PC-3 (cell line): ENCODE measurements around the gene ANKDD1A.

Experiments
- EZH2 ChIP-seq: fragments of 300-600 bp; sonication (generic); IDR thresholded peaks from one replicate; pipeline ENCODE4 v1.6.1; 2017; ENCODE audit warnings: antibody characterized with exemption, mild to moderate bottlenecking, low read length; ENCODE audit not compliant: unreplicated experiment
- EZH2phosphoT487 ChIP-seq: fragments of 300-600 bp; sonication (generic); IDR thresholded peaks from 2 replicates; pipeline ENCODE4 v1.6.1; 2018; ENCODE audit warnings: mild to moderate bottlenecking, antibody characterized with exemption, low read length, borderline replicate concordance
- TF ChIP-seq, protein P1 (sequence below): fragments of 300-600 bp; sonication (generic); conservative IDR thresholded peaks from 2 replicates; pipeline ENCODE4 v1.5.1; 2017; ENCODE audit warnings: antibody characterized with exemption, low read depth, mild to moderate bottlenecking, low read length

DNA sequence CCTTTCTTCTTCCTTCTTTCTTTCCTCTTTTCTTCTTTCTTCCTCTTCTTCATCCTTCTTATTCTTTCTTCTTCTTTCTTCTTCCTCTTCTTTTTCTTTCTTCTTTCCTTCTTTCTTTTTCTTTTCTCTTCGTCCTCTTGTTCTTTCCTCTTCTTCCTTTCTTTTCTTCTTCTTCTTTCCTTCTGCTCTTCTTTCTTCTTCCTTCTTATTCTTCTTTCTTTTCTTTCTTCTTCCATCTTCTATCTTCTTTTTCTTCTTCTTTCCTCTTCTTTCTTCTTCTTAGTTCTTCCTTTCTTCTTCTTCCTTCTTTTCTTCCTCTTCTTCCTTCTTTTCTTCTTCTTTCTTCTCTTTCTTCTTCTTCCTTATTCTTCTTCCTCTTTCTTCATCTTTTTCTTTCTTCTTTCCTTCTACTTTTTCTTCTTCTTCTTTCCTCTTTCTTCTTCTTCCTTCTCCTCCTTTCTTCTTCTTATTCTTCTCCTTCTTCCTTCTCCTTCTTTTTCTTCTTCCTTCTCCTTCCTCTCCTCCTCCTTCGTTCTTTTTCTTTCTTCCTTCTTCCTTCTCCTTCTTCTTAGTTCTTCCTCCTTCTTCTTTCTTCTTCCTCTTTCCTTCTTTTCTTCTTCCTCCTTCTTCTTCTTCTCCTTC lies 40.2 kb downstream of the ANKDD1A start:
- TF ChIP-seq, protein P1, sequence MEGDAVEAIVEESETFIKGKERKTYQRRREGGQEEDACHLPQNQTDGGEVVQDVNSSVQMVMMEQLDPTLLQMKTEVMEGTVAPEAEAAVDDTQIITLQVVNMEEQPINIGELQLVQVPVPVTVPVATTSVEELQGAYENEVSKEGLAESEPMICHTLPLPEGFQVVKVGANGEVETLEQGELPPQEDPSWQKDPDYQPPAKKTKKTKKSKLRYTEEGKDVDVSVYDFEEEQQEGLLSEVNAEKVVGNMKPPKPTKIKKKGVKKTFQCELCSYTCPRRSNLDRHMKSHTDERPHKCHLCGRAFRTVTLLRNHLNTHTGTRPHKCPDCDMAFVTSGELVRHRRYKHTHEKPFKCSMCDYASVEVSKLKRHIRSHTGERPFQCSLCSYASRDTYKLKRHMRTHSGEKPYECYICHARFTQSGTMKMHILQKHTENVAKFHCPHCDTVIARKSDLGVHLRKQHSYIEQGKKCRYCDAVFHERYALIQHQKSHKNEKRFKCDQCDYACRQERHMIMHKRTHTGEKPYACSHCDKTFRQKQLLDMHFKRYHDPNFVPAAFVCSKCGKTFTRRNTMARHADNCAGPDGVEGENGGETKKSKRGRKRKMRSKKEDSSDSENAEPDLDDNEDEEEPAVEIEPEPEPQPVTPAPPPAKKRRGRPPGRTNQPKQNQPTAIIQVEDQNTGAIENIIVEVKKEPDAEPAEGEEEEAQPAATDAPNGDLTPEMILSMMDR: no peak
- TF ChIP-seq EZH2phosphoT487 (no peak), EZH2 (no peak)
